GM23338 (cell line): ENCODE results near the gene ANXA6. TPM values are rescaled to one million over a fixed set of nuclear protein-coding genes. Genes with fewer than 3 reads are reported as not detected.

Source experiments
- ATAC-seq: fragments of 200-7000 bp; cut with Tn5 transposase; 3 replicates; pipeline ENCODE4 v1.9.1; 2020
- DNase-seq: peaks from one replicate; pipeline ENCODE4 v3.0.0-alpha.2; 2015; ENCODE audit warnings: low spot score
- H2AFZ ChIP-seq: fragments of 200-600 bp; sonication (generic); 2 replicates; pipeline ENCODE4 v1.8.0; 2016; ENCODE audit warnings: antibody characterized with exemption, mild to moderate bottlenecking, moderate library complexity
- H3F3A ChIP-seq: fragments of 200-600 bp; sonication (generic); replicated peaks from 2 replicates; pipeline ENCODE4 v1.8.0; 2017; ENCODE audit warnings: antibody characterized with exemption, mixed run types, low read depth
- H3K27ac ChIP-seq: fragments of 200-600 bp; sonication (generic); 2 replicates; pipeline ENCODE4 v1.6.1; 2016; ENCODE audit warnings: low read depth
- H3K27me3 ChIP-seq: fragments of 200-600 bp; sonication (generic); 2 replicates; pipeline ENCODE4 v1.8.0; 2016; ENCODE audit warnings: mild to moderate bottlenecking, mixed run types, moderate library complexity; ENCODE audit not compliant: insufficient read depth
- H3K36me3 ChIP-seq: fragments of 200-600 bp; sonication (generic); 2 replicates; pipeline ENCODE4 v1.8.0; 2016; ENCODE audit warnings: mild to moderate bottlenecking; ENCODE audit not compliant: insufficient read depth
- H3K4me1 ChIP-seq: fragments of 200-600 bp; sonication (generic); 2 replicates; pipeline ENCODE4 v1.8.0; 2016; ENCODE audit warnings: mild to moderate bottlenecking, moderate library complexity; ENCODE audit not compliant: insufficient read depth
- H3K4me2 ChIP-seq: fragments of 200-600 bp; sonication (generic); 2 replicates; pipeline ENCODE4 v1.7.1; 2017; ENCODE audit warnings: mixed run types
- H3K4me3 ChIP-seq: fragments of 200-600 bp; sonication (generic); 2 replicates; pipeline ENCODE4 v1.6.1; 2016; ENCODE audit warnings: mixed run types
- H3K79me2 ChIP-seq: fragments of 200-600 bp; sonication (generic); replicated peaks from 2 replicates; pipeline ENCODE4 v1.8.0; 2017; ENCODE audit warnings: mild to moderate bottlenecking; ENCODE audit not compliant: insufficient read depth
- H3K9me2 ChIP-seq: fragments of 200-600 bp; sonication (generic); 2 replicates; pipeline ENCODE4 v1.8.0; 2017; ENCODE audit not compliant: insufficient read depth
- H4K20me1 ChIP-seq: fragments of 200-600 bp; sonication (generic); replicated peaks from 2 replicates; pipeline ENCODE4 v1.8.0; 2017; ENCODE audit warnings: mild to moderate bottlenecking; ENCODE audit not compliant: insufficient read depth
- H3K27ac Mint-ChIP-seq: 2 replicates; pipeline ENCODE4 v1.8.0; 2020; ENCODE audit warnings: inconsistent platforms, mild to moderate bottlenecking, moderate library complexity, mixed read lengths
- H3K27me3 Mint-ChIP-seq: 3 replicates; pipeline ENCODE4 v1.8.0; 2022; ENCODE audit warnings: low read depth, mild to moderate bottlenecking, moderate library complexity, mixed read lengths, inconsistent platforms; ENCODE audit not compliant: insufficient read depth, poor library complexity
- H3K36me3 Mint-ChIP-seq: 3 replicates; pipeline ENCODE4 v1.8.0; 2021; ENCODE audit warnings: low read depth, mild to moderate bottlenecking, inconsistent platforms, moderate library complexity, mixed read lengths
- H3K4me1 Mint-ChIP-seq: 3 replicates; pipeline ENCODE4 v1.8.0; 2020; ENCODE audit warnings: mild to moderate bottlenecking, inconsistent platforms, mixed read lengths
- H3K4me3 Mint-ChIP-seq: 3 replicates; pipeline ENCODE4 v1.8.0; 2021; ENCODE audit warnings: moderate library complexity, mild to moderate bottlenecking, inconsistent platforms, mixed read lengths
- H3K9me3 Mint-ChIP-seq: 3 replicates; pipeline ENCODE4 v1.8.0; 2020; ENCODE audit warnings: moderate library complexity, mild to moderate bottlenecking, inconsistent platforms, mixed read lengths
- CREB1 ChIP-seq: fragments of 250-450 bp; sonication (Bioruptor Pico); IDR thresholded peaks from 2 replicates; pipeline ENCODE4 v1.5.0; 2020; ENCODE audit warnings: low read depth, mild to moderate bottlenecking, moderate library complexity
- CTCF ChIP-seq, 2 experiments: fragments of 200-600 bp in 1 of 2; sonication (generic) in 1 of 2; conservative IDR thresholded peaks; 2 replicates each; pipeline versions ENCODE4 v1.5.1 to v1.6.1; 2016 to 2017; ENCODE audit warnings: antibody characterized with exemption in 2 of 2, low read depth in 2 of 2, mild to moderate bottlenecking in 2 of 2, moderate library complexity in 1 of 2
- ETS1 ChIP-seq: IDR thresholded peaks from 2 replicates; pipeline ENCODE4 v1.6.1; 2016; ENCODE audit warnings: antibody characterized with exemption
- EZH2 ChIP-seq: fragments of 200-600 bp; sonication (generic); IDR thresholded peaks from one replicate; pipeline ENCODE4 v1.8.0; 2017; ENCODE audit warnings: antibody characterized with exemption, mild to moderate bottlenecking, low read depth; ENCODE audit not compliant: unreplicated experiment
- EZH2phosphoT487 ChIP-seq: fragments of 200-600 bp; sonication (generic); IDR thresholded peaks from one replicate; pipeline ENCODE4 v1.8.1; 2018; ENCODE audit warnings: antibody characterized with exemption; ENCODE audit not compliant: unreplicated experiment
- JUNB ChIP-seq: IDR thresholded peaks from one replicate; pipeline ENCODE4 v1.6.1; 2016; ENCODE audit warnings: antibody characterized with exemption; ENCODE audit not compliant: unreplicated experiment
- NANOG ChIP-seq: IDR thresholded peaks from 2 replicates; pipeline ENCODE4 v1.6.1; 2016; ENCODE audit warnings: antibody characterized with exemption, borderline replicate concordance
- POLR2AphosphoS5 ChIP-seq: IDR thresholded peaks from 2 replicates; pipeline ENCODE4 v1.6.1; 2016; ENCODE audit warnings: antibody characterized with exemption, low read depth
- REST ChIP-seq: IDR thresholded peaks from one replicate; pipeline ENCODE4 v1.6.1; 2018; ENCODE audit warnings: antibody characterized with exemption; ENCODE audit not compliant: unreplicated experiment
- STAT1 ChIP-seq: IDR thresholded peaks from one replicate; pipeline ENCODE4 v1.6.1; 2016; ENCODE audit warnings: antibody characterized with exemption; ENCODE audit not compliant: unreplicated experiment
- ZNF114 ChIP-seq: fragments of 250-450 bp; sonication (Bioruptor Pico); IDR thresholded peaks from 2 replicates; pipeline ENCODE4 v1.5.0; 2020; ENCODE audit warnings: mild to moderate bottlenecking, moderate library complexity
- ZNF331 ChIP-seq: fragments of 250-450 bp; sonication (Bioruptor Pico); IDR thresholded peaks from 2 replicates; pipeline ENCODE4 v1.5.0; 2020; ENCODE audit warnings: low read depth, mild to moderate bottlenecking, moderate library complexity
- polyA plus RNA-seq: library from polyadenylated mRNA; unstranded; fragments of >200 nt; fragmentation: Nextera tagmentation; extraction: Ambion mirVana; gene quantifications from 2 replicates; pipeline ENCODE4 v1.2.1, GENCODE V29; 2016
- total RNA-seq: library from RNA; depleted of rRNA; stranded (reverse); fragments of >200 nt; shearing (Covaris generic); gene quantifications from 2 replicates; pipeline ENCODE4 v1.2.3, GENCODE V29; 2014

The ANXA6 gene
- total and polyA plus RNA-seq, 2 experiments from 2014 or later: 26.5 to 110 TPM

- TF ChIP-seq ZNF114 (CRISPR knock-in tag) (no peak), EZH2 (no peak), EZH2phosphoT487 (no peak)
Observed at GRCh38 chr5:151139646-151140045, 17.9 kb downstream of the ANXA6 start (continued).

- H3K4me2 ChIP-seq: no peak overlapping the region
- no peak overlapping the region for H3K27ac Mint-ChIP-seq
- ATAC-seq (no peak), DNase-seq (no peak)
- no peak for TF ChIP-seq ETS1
- no peak for TF ChIP-seq CREB1
- no peak for TF ChIP-seq REST
- no peak for TF ChIP-seq STAT1
- TF ChIP-seq JUNB: no peak
- no peak for TF ChIP-seq POLR2AphosphoS5
- no peak for TF ChIP-seq NANOG
- 0 out of 2 replicates have a peak, but pooled peaks cover 3% of the 10 kb centered on the region for H3K79me2 ChIP-seq
- no peak overlapping the region for H3K4me3 ChIP-seq
- H3K9me2 ChIP-seq: no peaks in the 10 kb centered on the region
- H3K36me3 ChIP-seq: peaks cover 14% of the 10 kb centered on the region
- H3K27me3 ChIP-seq: no peaks in the 10 kb centered on the region
- H4K20me1 ChIP-seq: peaks cover 6% of the 10 kb centered on the region; the same call in 1 of the 2 replicates
- H3K4me3 Mint-ChIP-seq: no peak overlapping the region
- peaks cover 15% of the 10 kb centered on the region for H3K4me1 Mint-ChIP-seq
- no peak overlapping the region for H2AFZ ChIP-seq
- peaks cover 13% of the 10 kb centered on the region for H3K4me1 ChIP-seq
- no peaks in the 10 kb centered on the region for H3K9me3 Mint-ChIP-seq
- H3K36me3 Mint-ChIP-seq: peaks cover 22% of the 10 kb centered on the region
- H3K27ac ChIP-seq: no peak overlapping the region
- H3F3A ChIP-seq: no peaks in the 10 kb centered on the region
- peaks cover 9% of the 10 kb centered on the region for H3K27me3 Mint-ChIP-seq
Observed at GRCh38 chr5:151139015-151139414, 18.6 kb downstream of the ANXA6 start.

- Histone ChIP-seq H3K27ac (no peak overlapping the region), H4K20me1 (peaks cover 6% of the 10 kb centered on the region; the same call in 1 of the 2 replicates), H3F3A (no peaks in the 10 kb centered on the region), H3K4me1 (peaks cover 13% of the 10 kb centered on the region), H3K36me3 (peaks cover 17% of the 10 kb centered on the region), H2AFZ (no peak overlapping the region), H3K4me3 (no peak overlapping the region), H3K9me2 (no peaks in the 10 kb centered on the region), H3K79me2 (0 out of 2 replicates have a peak, but pooled peaks cover 3% of the 10 kb centered on the region), H3K4me2 (no peak overlapping the region), H3K27me3 (no peaks in the 10 kb centered on the region)
- Mint-ChIP-seq H3K27ac (no peak overlapping the region), H3K27me3 (peaks cover 9% of the 10 kb centered on the region), H3K4me3 (no peak overlapping the region), H3K4me1 (peaks cover 15% of the 10 kb centered on the region), H3K36me3 (peaks cover 22% of the 10 kb centered on the region), H3K9me3 (no peaks in the 10 kb centered on the region)
- DNase-seq: no peak
- no peak for ATAC-seq
- TF ChIP-seq EZH2 (no peak), NANOG (no peak), ZNF331 (CRISPR knock-in tag) (no peak), POLR2AphosphoS5 (no peak), ETS1 (no peak), EZH2phosphoT487 (no peak), CTCF (conservative IDR thresholded peaks at IDR 0.05; ENCODE audit: low read depth in 2 of 2) (no peak)
Observed at GRCh38 chr5:151138114-151138513, 19.5 kb downstream of the ANXA6 start.
